Stimulated activated CD4-positive, alpha-beta T cell treated with anti-CD3 and anti-CD28 coated beads, Interleukin-2, amount 100 ng/mL, for 48 hours (primary cell): ENCODE results near the gene PFN2.
"Not testable (repeated sequence)": the region's sequence is repeated elsewhere in the genome, so short reads cannot be mapped to it uniquely, and the experiment has no call there.

ENCODE experiments used
- DNase-seq, 2 donors: peaks; one replicate each; pipeline ENCODE4 v3.0.0-alpha.2; 2020

PFN2 gene

GRCh38 chr3:149967086-149967685 is 3.5 kb downstream of the PFN2 start:
- DNase-seq = no peak

- no peak for DNase-seq
Observed at GRCh38 chr3:149965278-149965677, 5.4 kb downstream of the PFN2 start.

- no peak for DNase-seq
Observed at GRCh38 chr3:149964291-149964690, 6.4 kb downstream of the PFN2 start.

- DNase-seq = no peak
Observed at GRCh38 chr3:149963485-149963884, 7.2 kb downstream of the PFN2 start.

GRCh38 chr3:149959443-149959842 is 11.3 kb downstream of the PFN2 start:
- DNase-seq = no peak

- no peak for DNase-seq
Observed at GRCh38 chr3:149958171-149958796, 12.4 kb downstream of the PFN2 start.

GRCh38 chr3:149957361-149958125 is 13.2 kb downstream of the PFN2 start:
- DNase-seq = no peak

- no peak for DNase-seq
Observed at GRCh38 chr3:149955449-149955848, 15.2 kb downstream of the PFN2 start.

GRCh38 chr3:149954812-149955211 is 15.9 kb downstream of the PFN2 start:
- no peak for DNase-seq

GRCh38 chr3:149949181-149949580 is 21.5 kb downstream of the PFN2 start:
- DNase-seq = no peak

GRCh38 chr3:149947231-149947630 is 23.5 kb downstream of the PFN2 start:
- no peak for DNase-seq

- DNase-seq = not testable (repeated sequence)
Observed at GRCh38 chr3:149943966-149944365, 26.7 kb downstream of the PFN2 start.

GRCh38 chr3:149942409-149942808 is 28.3 kb downstream of the PFN2 start:
- no peak for DNase-seq

GRCh38 chr3:149941946-149942345 is 28.7 kb downstream of the PFN2 start:
- DNase-seq = no peak

- no peak for DNase-seq
Observed at GRCh38 chr3:149941186-149941585, 29.5 kb downstream of the PFN2 start.

GRCh38 chr3:149938392-149939055 is 32.2 kb downstream of the PFN2 start:
- not testable (repeated sequence) for DNase-seq

- peak; percentile 12 to 23 for DNase-seq
Observed at GRCh38 chr3:149936812-149937230, 33.9 kb downstream of the PFN2 start.

- DNase-seq = no peak
Observed at GRCh38 chr3:149934524-149934923, 36.2 kb downstream of the PFN2 start.

- no peak for DNase-seq
Observed at GRCh38 chr3:149933858-149934257, 36.8 kb downstream of the PFN2 start.

GRCh38 chr3:149933008-149933407 is 37.7 kb downstream of the PFN2 start:
- no peak for DNase-seq

GRCh38 chr3:149920119-149920518 is 50.6 kb downstream of the PFN2 start:
- no peak for DNase-seq

- DNase-seq = no peak
Observed at GRCh38 chr3:149919509-149919908, 51.2 kb downstream of the PFN2 start.

GRCh38 chr3:149917124-149917667 is 53.5 kb downstream of the PFN2 start:
- no peak for DNase-seq
